EH (cell line): Measurements from ENCODE around the gene CERS5.

Source experiments
- DNase-seq: peaks from one replicate; pipeline ENCODE4 v3.0.0-alpha.2; 2015; ENCODE audit warnings: low read depth

The CERS5 gene

DNA sequence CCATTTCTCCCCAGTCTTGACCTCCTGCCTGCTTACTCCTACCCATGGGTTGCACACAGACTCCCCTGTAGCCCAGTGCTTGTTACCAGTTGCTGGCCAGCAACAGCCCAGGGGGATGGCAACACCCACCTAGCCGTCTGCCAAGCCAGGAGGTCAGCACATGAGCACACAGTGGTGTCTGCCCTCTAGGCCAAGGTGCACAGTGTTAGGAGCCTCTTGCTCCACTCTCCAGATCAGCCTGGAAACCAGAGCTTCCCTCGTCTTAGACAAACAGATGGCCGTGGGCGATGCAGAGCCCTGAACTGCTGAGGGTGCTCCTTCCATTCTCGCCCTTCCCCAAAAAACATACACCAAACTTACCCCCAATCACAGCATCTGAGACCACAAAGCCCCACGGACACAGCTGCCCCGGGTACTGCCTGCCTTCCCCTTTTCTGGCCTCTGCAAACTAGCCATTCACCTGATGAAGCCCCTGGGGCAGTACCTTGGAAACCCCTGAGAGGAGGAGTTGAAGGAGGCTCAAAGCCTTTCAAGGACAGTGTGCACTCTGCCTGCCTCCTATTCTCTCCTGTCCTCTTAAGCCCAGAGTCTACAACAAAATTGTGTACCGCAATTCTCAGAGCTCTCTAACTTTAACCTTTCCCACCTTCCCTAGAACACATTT, 64.4 kb downstream of the CERS5 start:
- no peak for DNase-seq

- no peak for DNase-seq
Observed at GRCh38 chr12:50102131-50102531, 65.0 kb downstream of the CERS5 start.

DNA sequence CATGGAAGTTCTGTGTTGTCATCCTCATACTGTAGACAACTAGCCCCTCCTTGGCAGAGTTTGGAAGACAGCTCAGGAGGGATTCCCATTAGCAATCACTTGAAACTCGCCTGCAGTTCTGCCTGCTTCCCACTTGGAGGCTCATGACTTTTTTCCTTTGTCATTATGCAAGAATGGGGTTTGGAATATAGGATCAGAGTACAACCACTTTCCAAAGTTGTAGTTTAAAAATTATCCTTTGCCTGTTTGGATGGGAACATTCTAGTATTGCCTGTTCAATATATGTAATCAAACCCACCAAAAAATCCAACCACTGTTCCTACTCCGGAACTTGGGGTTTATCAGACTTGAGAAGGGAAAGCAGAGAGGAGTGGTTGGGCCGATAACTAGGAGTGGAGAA, 65.5 kb downstream of the CERS5 start:
- DNase-seq = peak; percentile 60

DNA sequence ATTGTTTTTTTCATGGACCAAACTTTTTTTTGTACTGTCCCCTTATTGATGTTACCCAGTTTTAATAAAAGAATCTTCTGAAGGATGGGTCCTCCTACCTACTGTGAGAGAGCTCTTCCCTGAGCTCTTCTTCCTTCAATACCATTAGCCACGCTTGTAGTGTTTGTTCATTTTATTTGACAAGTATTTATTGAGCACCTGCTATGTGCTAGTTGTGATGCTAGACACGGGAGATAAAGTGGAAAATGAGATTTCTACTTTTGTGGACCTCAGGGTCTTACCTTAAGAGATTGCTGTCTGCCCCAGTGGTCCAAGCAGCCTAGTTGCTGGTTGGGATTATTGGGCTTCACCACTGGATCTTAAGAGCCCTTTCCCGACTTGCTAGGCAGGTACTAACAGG, 66.6 kb downstream of the CERS5 start:
- no peak for DNase-seq

DNA sequence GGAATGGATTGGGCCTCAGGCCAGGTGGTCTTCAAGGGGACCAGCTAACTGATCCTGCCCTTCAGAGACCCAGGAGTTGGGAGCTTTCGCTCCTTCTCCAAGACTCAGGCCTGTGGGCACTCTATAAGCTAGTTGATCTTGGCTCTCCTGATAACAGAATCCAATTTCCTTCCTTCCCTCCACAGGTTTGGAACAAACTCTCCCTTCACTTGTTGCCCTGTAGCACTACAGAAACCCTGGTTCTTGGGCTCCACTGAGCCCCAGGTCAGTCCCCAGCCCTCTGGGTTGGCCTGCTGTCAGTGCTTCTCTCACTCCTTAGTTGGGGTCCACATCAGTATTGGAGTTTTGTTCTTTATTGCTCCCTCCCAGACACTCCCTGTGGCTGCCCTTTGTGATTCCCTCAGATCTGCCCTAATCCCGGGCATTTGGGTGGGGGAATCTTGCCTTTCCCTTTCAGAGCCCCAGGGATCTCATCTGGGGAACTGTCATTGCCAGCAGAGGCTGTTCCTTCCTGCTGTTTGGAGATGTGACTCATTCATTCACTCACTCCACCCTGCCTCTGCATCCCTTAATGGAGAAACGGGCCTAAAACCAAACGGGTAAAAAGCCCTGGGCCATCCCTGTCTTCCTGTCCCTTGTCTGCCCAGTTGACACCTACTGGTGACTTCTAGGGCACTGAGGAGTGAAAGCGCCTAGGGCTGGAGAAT, 67.7 kb downstream of the CERS5 start:
- peak; percentile 73 for DNase-seq

- DNase-seq = no peak
Observed at GRCh38 chr12:50097952-50098351, 69.2 kb downstream of the CERS5 start.

GRCh38 chr12:50090391-50090790, 76.8 kb downstream of the CERS5 start:
- no peak for DNase-seq

GRCh38 chr12:50089730-50090129, 77.4 kb downstream of the CERS5 start:
- DNase-seq = no peak

GRCh38 chr12:50088577-50089335, 78.4 kb downstream of the CERS5 start:
- peak; percentile 66 for DNase-seq

DNA sequence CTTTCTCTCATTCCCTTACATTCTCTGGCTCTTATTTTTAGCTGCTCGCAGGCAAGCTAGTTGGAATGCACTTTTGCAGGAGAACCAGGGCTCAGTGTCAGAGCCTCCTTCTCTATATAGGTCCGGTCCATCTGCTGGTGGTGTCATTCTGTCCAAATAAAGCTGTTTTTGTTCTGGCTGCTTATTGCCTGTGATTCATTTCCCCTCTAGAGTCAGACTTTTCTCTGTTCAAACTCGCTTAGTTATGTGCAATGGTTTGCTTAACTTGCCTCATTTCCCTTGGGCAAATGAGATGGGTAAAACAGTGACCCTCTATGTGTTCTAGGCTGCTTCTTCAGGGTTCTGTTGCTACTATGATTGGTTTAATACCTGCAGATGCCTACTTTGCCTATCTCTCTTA, 79.2 kb downstream of the CERS5 start:
- DNase-seq = peak; percentile 75

DNA sequence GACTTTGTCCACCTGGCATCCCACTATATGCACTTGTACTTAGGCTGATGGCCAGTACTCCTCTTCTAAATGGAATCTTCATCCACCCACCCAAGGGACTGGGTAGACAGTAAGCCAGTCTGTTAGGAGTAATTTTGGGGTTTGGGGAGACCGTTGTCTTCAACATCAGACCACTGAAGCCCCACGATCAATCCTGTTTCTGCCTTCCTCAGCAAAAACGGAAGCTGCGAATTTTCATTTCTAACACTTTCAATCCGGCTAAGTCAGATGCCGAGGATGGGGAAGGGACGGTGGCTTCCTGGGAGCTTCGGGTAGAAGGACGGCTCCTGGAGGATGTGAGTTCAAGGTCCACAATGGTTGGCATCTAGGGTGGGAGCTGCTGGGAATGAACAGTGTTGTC, 80.0 kb downstream of the CERS5 start:
- DNase-seq = no peak

- no peak for DNase-seq
Observed at GRCh38 chr12:50086148-50086547, 81.0 kb downstream of the CERS5 start.

DNA sequence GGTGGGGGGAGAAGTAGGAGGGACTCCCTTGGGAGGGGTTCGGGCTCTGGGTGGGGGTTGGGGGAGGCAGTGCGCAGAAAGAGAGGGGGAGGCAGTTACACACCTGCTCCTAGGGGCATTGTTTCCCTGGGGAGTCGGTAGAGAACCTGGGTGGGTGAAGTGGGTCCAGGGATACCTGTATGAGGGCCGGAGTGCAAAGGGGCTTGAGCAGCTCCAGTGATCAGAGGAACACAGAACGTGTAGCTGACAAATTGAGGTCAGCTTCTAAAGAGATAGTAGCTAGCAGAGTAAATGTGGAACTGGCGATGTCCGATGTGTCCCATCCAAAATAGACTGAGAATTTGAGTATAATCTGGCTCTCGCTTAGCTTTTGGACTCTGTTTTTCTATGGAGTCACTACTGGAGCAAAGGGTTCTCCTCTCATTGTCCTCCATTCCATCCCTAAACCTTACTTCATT, 81.5 kb downstream of the CERS5 start:
- DNase-seq = no peak

GRCh38 chr12:50084775-50085614, 82.2 kb downstream of the CERS5 start, which contains the start of gene SMARCD1:
SMARCD1 (plus strand) TSS chr12:50085342; CDS start chr12:50085370, 28 bp downstream.
- DNase-seq = peak; percentile 91

DNA sequence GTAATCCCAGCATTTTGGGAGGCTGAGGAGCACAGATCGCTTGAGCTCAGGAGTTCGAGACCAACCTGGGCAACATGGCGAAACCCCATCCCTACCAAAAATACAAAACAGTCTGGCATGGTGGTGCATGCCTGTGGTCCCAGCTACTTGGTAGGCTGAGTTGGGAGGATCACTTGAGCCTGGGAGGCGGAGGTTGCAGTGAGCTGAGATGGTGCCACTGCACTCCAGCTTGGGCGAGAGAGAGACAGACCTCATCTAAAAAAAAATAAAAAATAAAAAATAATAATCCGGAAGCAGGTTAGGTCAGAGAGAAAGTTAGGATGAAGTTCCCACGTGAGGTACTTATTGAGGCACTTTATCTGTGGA, 82.8 kb downstream of the CERS5 start:
- DNase-seq = peak; percentile 13

DNA sequence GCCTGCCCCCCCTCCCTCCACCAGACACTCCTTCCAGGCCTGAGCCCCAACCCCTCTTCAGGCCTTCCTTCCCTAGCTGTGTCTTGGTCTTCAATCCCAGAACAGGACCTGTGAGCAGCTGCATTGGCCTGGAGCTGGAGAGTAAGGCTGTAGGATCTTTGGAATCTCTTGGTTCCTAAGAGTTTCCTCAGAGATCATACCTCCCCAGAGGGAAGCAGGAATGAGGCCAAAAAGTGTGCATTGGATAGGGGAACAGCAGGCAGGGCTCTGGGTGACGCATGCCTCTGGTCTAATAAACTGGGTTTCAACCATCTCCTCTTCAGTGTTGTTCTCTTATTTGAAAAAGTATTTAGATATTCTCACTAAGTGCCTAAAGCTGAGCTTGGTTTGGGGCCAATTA, 83.9 kb downstream of the CERS5 start:
- peak; percentile 38 for DNase-seq

DNA sequence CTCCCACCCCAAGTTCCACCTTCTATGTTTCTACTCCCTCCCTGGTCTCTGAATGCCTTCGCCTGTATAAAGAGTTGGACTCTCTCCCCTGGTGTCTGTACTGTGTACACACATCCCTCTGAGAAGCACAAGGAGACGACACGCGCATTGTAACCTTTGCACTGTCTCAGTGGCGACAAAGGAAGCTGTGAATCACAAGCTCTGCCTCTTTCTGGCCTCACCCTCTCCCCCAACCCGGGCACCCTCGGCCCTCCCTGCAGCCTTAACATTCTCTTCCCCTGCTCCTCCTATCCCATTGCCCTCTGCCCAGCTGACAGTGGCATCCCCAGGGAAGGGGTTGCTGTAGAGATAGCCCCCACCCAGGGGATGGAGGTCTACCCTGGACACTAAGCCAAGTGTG, 84.5 kb downstream of the CERS5 start:
- no peak for DNase-seq

GRCh38 chr12:50081096-50081808, 85.9 kb downstream of the CERS5 start:
- no peak for DNase-seq

GRCh38 chr12:50079771-50080170, 87.4 kb downstream of the CERS5 start:
- no peak for DNase-seq
